Renal pelvis (tissue), 12 donors: ENCODE results near the gene CFTR. TPM values are rescaled to one million over a fixed set of nuclear protein-coding genes. Genes with fewer than 3 reads are reported as not detected.
"Not testable (repeated sequence)": the region's sequence is repeated elsewhere in the genome, so short reads cannot be mapped to it uniquely, and the experiment has no call there.

Source experiments
- DNase-seq: peaks from one replicate; pipeline ENCODE4 v3.0.0-alpha.2; 2013
- long read RNA-seq, 16 experiments: transcript quantifications; one replicate each; lab custom pipeline, GENCODE V29; 2026
- polyA plus RNA-seq, 3 donors: library from polyadenylated mRNA; unstranded; fragments of 120-200 nt; gene quantifications; one replicate each; pipeline ENCODE4 v1.2.1, GENCODE V29; 2013; ENCODE audit not compliant: insufficient read length in 3 of 3

Gene CFTR
- 10 to 100 TPM in 2 of 3 donors, 1 to 10 TPM in 1; 3.7 to 11.5 (median 11.2) TPM for polyA plus RNA-seq
- long read RNA-seq, donor 1: 0 reads
- long read RNA-seq, donor 2: 0 reads
- long read RNA-seq, donor 3, partial matches to known transcripts: 10 of 10 reads
- long read RNA-seq, donor 3, other reads (novel, unspliced or antisense): 0 of 10 reads
- long read RNA-seq, donor 4: 0 reads
- long read RNA-seq, donor 5, partial matches to known transcripts: 0 of 8 reads
- long read RNA-seq, donor 5, other reads (novel, unspliced or antisense): 8 of 8 reads
- long read RNA-seq, donor 6, partial matches to known transcripts: 13 of 13 reads
- long read RNA-seq, donor 6, other reads (novel, unspliced or antisense): 0 of 13 reads
- long read RNA-seq, donor 7: 0 reads
- long read RNA-seq, donor 8: 0 reads
- long read RNA-seq, donor 9, partial matches to known transcripts: 7 of 7 reads
- long read RNA-seq, donor 9, other reads (novel, unspliced or antisense): 0 of 7 reads
- long read RNA-seq, donor 10: 0 reads
- long read RNA-seq, donor 11: 0 reads
- long read RNA-seq, donor 12: 0 reads
- long read RNA-seq, donor 13, partial matches to known transcripts: 66 of 76 reads
- long read RNA-seq, donor 13, other reads (novel, unspliced or antisense): 10 of 76 reads
- long read RNA-seq, donor 14: 0 reads
- long read RNA-seq, donor 15, full-length matches to known transcripts: 4 of 16 reads
- long read RNA-seq, donor 15, partial matches to known transcripts: 6 of 16 reads
- long read RNA-seq, donor 15, other reads (novel, unspliced or antisense): 6 of 16 reads
- long read RNA-seq, donor 16: 0 reads

- no peak for DNase-seq
Observed at GRCh38 chr7:117479225-117480054, at the start of gene CFTR. CFTR (plus strand) TSS chr7:117480025; CDS start chr7:117480095, 70 bp downstream.

- DNase-seq: no peak
Observed at GRCh38 chr7:117435475-117436043, 44.3 kb upstream of the CFTR start.

GRCh38 chr7:117444646-117445045 lies 35.2 kb upstream of the CFTR start:
- DNase-seq: no peak

- DNase-seq: no peak
Observed at GRCh38 chr7:117445206-117445605, 34.6 kb upstream of the CFTR start.

GRCh38 chr7:117446220-117446815 lies 33.5 kb upstream of the CFTR start:
- DNase-seq: no peak

GRCh38 chr7:117448655-117449054 lies 31.2 kb upstream of the CFTR start:
- DNase-seq: no peak

GRCh38 chr7:117458977-117459583 lies 20.7 kb upstream of the CFTR start:
- no peak for DNase-seq

GRCh38 chr7:117459735-117460134 lies 20.1 kb upstream of the CFTR start:
- no peak for DNase-seq

GRCh38 chr7:117460815-117461214 lies 19.0 kb upstream of the CFTR start:
- not testable (repeated sequence) for DNase-seq

- no peak for DNase-seq
Observed at GRCh38 chr7:117468174-117468573, 11.7 kb upstream of the CFTR start.

GRCh38 chr7:117470777-117471176 lies 9.0 kb upstream of the CFTR start:
- DNase-seq: no peak

- no peak for DNase-seq
Observed at GRCh38 chr7:117472335-117472734, 7.5 kb upstream of the CFTR start.

GRCh38 chr7:117476557-117477215 lies 3.1 kb upstream of the CFTR start:
- DNase-seq: no peak

- DNase-seq: no peak
Observed at GRCh38 chr7:117478836-117479224, 995 bp upstream of the CFTR start.

- DNase-seq: no peak
Observed at GRCh38 chr7:117480055-117480362, 184 bp downstream of the CFTR start.

GRCh38 chr7:117480978-117481377 lies 1.2 kb downstream of the CFTR start:
- no peak for DNase-seq

- DNase-seq: no peak
Observed at GRCh38 chr7:117485118-117485620, 5.3 kb downstream of the CFTR start.

GRCh38 chr7:117489016-117489415 lies 9.2 kb downstream of the CFTR start:
- no peak for DNase-seq

GRCh38 chr7:117489430-117489829 lies 9.6 kb downstream of the CFTR start:
- DNase-seq: no peak

- no peak for DNase-seq
Observed at GRCh38 chr7:117489911-117490310, 10.1 kb downstream of the CFTR start.
